ENCODE data around the gene ARMH4.

The ARMH4 gene

DNA sequence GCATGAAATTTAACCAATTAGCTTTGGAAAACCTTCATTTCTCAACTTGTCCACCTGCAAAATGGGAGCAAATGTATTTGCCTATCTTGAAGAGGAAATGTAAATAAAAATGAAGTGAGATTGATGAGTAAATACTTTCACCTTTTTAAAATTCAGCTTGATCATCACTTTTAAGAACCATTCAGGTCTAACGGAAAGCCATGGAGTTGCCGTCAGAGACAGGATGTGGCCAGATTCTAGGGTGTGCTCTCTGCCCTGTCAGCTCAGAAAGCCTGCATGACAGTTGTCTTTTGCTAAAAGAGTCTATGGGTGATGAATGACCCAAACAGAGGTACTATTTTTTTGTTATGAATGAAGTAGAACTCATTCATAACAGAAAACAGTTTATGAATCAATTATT lies 181.8 kb downstream of the ARMH4 start:
- in situ Hi-C loops (cut with MboI; ENCODE audit: low sequenced_read_pairs), result no loop called here

DNA sequence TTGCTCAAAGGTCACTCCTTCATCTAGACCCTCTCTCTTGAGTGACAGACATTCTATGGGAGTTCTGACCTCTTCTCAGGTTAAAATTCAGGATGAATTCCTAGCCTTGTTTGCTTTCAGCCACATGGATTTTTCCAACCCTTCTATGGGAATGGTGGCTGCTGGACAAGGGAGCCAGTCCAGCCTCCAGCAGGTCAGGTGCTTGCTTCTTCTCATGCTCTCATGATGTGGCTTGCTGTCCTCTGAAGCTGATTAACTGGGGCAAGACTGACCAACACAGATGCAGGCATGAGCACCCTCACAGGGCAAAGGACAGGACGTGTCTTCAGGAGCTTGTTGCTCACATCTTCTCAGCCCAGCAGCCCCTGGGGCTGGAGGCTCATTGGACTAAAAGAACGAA lies 188.9 kb downstream of the ARMH4 start:
- in situ Hi-C loops (cut with MboI; ENCODE audit: low sequenced_read_pairs), result no loop called here

GRCh38 chr14:57962325-57963035 lies 189.5 kb downstream of the ARMH4 start:
- in situ Hi-C loops (cut with MboI; ENCODE audit: low sequenced_read_pairs), result no loop called here

DNA sequence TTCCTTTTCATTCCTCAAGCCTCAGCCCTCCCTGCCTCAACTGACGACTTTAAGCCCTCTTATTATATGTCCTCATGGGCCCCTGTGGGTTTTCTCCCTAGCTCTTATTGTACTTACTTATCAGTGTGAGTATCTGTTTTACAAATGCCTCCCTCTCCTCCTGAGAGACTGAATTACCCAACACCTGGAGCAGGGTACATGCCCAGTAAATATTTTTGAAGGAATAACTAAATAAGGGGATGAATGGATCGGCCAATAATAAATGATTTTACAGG lies 190.3 kb downstream of the ARMH4 start:
- in situ Hi-C loops (cut with MboI; ENCODE audit: low sequenced_read_pairs), result no loop called here

GRCh38 chr14:57960946-57961785 lies 190.8 kb downstream of the ARMH4 start:
- in situ Hi-C loops (cut with MboI; ENCODE audit: low sequenced_read_pairs), result no loop called here

DNA sequence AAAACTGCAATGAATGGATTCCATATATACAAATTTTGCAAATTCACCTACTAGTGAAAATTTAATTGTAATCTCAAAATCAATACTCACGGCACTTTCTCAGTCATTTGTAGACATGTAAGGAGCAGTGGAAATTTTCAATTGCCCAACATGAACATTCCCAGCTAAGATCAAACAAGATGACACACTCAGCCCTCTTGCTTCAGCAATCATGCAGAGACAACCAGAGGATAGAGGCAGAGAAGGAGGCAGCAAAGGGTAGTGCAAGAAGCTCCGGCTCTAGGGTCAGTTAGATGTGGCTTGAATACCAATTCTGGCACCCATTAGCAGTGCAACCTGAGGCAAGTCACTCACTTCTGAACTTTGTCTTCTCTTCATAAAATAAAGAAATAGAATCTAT lies 194.6 kb downstream of the ARMH4 start:
- in situ Hi-C loops (cut with MboI; ENCODE audit: low sequenced_read_pairs), result no loop called here
